GM13977 (cell line): ENCODE measurements around the gene JMJD8.
A peak's percentile ranks its signal among the peaks of the same experiment; 100 is the strongest.

Source experiments
- DNase-seq: peaks from one replicate; pipeline ENCODE4 v3.0.0; 2012; ENCODE audit warnings: low spot score
- in situ Hi-C: fragments of 300-500 bp; cut with MboI; formaldehyde crosslinking; loops from one replicate; pipeline ENCODE4 v1.12.0; 2022; ENCODE audit warnings: low sequenced_read_pairs, low pct_unique_long_range_greater_than_20kb, mixed read lengths, inconsistent platforms; ENCODE audit not compliant: unreplicated experiment
- TF ChIP-seq, protein P1 (sequence below): IDR thresholded peaks from 2 replicates; pipeline ENCODE4 v1.5.1; 2012; ENCODE audit warnings: mild to moderate bottlenecking, control low read depth; ENCODE audit not compliant: insufficient read depth; ENCODE audit errors: extremely low read depth, missing control alignments

The JMJD8 gene, protein sequence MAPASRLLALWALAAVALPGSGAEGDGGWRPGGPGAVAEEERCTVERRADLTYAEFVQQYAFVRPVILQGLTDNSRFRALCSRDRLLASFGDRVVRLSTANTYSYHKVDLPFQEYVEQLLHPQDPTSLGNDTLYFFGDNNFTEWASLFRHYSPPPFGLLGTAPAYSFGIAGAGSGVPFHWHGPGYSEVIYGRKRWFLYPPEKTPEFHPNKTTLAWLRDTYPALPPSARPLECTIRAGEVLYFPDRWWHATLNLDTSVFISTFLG

DNA sequence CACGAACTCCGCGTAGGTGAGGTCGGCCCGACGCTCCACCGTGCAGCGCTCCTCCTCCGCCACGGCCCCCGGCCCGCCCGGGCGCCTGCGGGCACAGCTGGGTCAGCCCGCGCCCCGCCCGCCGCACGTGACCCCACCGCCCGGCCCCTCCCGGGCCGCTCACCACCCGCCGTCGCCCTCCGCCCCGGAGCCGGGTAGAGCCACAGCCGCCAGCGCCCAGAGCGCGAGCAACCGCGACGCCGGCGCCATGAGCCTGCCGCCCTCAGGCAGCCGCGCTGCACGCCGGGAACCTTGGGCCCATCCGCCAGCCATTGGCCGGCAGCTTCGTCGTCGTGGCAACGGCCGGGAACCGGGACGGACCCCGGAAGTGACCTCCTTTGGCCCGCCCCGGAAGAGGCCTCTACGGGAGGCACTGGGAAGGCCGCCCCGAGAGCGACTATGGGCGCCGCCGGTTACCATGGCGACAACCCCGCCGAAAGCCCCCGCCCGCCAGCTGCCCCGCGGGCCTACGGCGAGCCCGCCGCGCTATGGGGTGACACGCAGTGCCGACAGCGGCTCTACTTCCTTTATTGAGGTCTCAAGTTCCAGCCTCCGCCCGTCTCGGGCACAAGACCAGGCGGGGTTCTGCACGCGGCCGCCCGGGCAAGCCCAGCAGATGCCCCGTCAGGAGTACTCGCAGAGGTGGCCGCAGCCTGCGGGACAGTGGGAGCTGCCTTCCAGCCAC, at the start of gene JMJD8:
TSS of gene JMJD8 (minus strand) at position 264 of the 724 bp plus-strand sequence. CDS start at position 249, 15 bp downstream.
- in situ Hi-C loops, result no loop called here
- TF ChIP-seq, protein P1, sequence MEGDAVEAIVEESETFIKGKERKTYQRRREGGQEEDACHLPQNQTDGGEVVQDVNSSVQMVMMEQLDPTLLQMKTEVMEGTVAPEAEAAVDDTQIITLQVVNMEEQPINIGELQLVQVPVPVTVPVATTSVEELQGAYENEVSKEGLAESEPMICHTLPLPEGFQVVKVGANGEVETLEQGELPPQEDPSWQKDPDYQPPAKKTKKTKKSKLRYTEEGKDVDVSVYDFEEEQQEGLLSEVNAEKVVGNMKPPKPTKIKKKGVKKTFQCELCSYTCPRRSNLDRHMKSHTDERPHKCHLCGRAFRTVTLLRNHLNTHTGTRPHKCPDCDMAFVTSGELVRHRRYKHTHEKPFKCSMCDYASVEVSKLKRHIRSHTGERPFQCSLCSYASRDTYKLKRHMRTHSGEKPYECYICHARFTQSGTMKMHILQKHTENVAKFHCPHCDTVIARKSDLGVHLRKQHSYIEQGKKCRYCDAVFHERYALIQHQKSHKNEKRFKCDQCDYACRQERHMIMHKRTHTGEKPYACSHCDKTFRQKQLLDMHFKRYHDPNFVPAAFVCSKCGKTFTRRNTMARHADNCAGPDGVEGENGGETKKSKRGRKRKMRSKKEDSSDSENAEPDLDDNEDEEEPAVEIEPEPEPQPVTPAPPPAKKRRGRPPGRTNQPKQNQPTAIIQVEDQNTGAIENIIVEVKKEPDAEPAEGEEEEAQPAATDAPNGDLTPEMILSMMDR, result no peak
- peak; percentile 99 for DNase-seq

- TF ChIP-seq, protein P1, result peak; percentile 39
- no peak for DNase-seq
- in situ Hi-C loops, result no loop called here
These were observed 49.5 kb upstream of the JMJD8 start for GRCh38 chr16:733382-734207.

DNA sequence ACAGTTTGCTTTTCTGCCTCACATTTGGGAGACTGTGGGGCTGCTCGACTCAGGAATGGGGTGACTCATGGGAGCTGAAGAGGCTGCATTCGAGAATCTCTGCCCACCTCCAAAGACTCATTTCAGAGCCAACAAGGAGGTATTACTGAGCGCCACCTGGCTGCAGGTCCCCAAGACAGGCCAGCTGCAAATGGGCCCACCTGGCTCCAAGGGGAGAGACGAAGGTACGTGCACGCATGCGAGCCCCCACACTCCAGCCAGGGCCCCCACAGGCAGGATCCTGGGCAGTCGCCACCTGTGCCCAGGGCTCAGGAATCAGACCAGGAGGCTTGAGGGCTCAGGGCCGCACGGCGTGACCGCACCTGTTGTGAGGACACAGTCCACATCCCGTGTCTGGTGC, 48.8 kb upstream of the JMJD8 start:
- TF ChIP-seq, protein P1, result peak; percentile 28
- in situ Hi-C loops, result no loop called here
- DNase-seq, result no peak

- TF ChIP-seq, protein P1, result no peak
- in situ Hi-C loops, result no loop called here
- DNase-seq, result no peak
These were observed 48.2 kb upstream of the JMJD8 start for GRCh38 chr16:732332-732731.

- in situ Hi-C loops, result no loop called here
- TF ChIP-seq, protein P1, result no peak
- no peak for DNase-seq
These were observed 46.8 kb upstream of the JMJD8 start for GRCh38 chr16:730666-731509.
